HepG2 (cell line): Measurements from ENCODE around the gene NME9. TPM values are rescaled to one million over a fixed set of nuclear protein-coding genes. Genes with fewer than 3 reads are reported as not detected.

Experiments used
- HNF4A ChIP-seq: sonication (generic); formaldehyde crosslinking; IDR thresholded peaks from 2 replicates; pipeline ENCODE4 v1.4.0; 2020; ENCODE audit warnings: missing genetic modification reagents
- KDM1A ChIP-seq: IDR thresholded peaks from 2 replicates; pipeline ENCODE4 v1.6.1; 2016; ENCODE audit warnings: missing compliant biosample characterization
- MATR3 ChIP-seq: sonication (generic); formaldehyde crosslinking; IDR thresholded peaks from 2 replicates; pipeline ENCODE4 v1.4.0; 2020; ENCODE audit warnings: missing genetic modification reagents
- MEIS1 ChIP-seq: sonication (generic); formaldehyde crosslinking; IDR thresholded peaks from 2 replicates; pipeline ENCODE4 v1.9.0; 2021; ENCODE audit warnings: mild to moderate bottlenecking, missing genetic modification reagents, moderate library complexity, borderline replicate concordance
- NCOA5 ChIP-seq: sonication (generic); formaldehyde crosslinking; IDR thresholded peaks from 2 replicates; pipeline ENCODE4 v1.4.0; 2020; ENCODE audit warnings: missing genetic modification reagents
- SALL2 ChIP-seq: sonication (generic); formaldehyde crosslinking; IDR thresholded peaks from 2 replicates; pipeline ENCODE4 v1.8.1; 2023; ENCODE audit warnings: mild to moderate bottlenecking, missing genetic modification reagents, inconsistent platforms
- ZBTB20 ChIP-seq: sonication (generic); formaldehyde crosslinking; IDR thresholded peaks from 2 replicates; pipeline ENCODE4 v1.8.1; 2023; ENCODE audit warnings: missing genetic modification reagents, low read depth, mild to moderate bottlenecking, borderline replicate concordance
- ZBTB21 ChIP-seq: sonication (generic); formaldehyde crosslinking; IDR thresholded peaks from 2 replicates; pipeline ENCODE4 v1.4.0; 2020; ENCODE audit warnings: missing genetic modification reagents
- ZNF441 ChIP-seq: sonication (generic); formaldehyde crosslinking; IDR thresholded peaks from 2 replicates; pipeline ENCODE4 v1.7.0; 2021; ENCODE audit warnings: missing genetic modification reagents, borderline replicate concordance
- ZNF569 ChIP-seq: sonication (generic); formaldehyde crosslinking; IDR thresholded peaks from 2 replicates; pipeline ENCODE4 v1.5.0; 2020; ENCODE audit warnings: mild to moderate bottlenecking, missing genetic modification reagents, moderate library complexity, borderline replicate concordance
- ZNF75D ChIP-seq: sonication (generic); formaldehyde crosslinking; IDR thresholded peaks from 2 replicates; pipeline ENCODE4 v1.8.1; 2023; ENCODE audit warnings: missing genetic modification reagents, mild to moderate bottlenecking, borderline replicate concordance
- ZNF768 ChIP-seq: sonication (generic); formaldehyde crosslinking; IDR thresholded peaks from 2 replicates; pipeline ENCODE4 v1.4.0; 2020; ENCODE audit warnings: missing genetic modification reagents
- ZSCAN22 ChIP-seq: sonication (generic); formaldehyde crosslinking; IDR thresholded peaks from 2 replicates; pipeline ENCODE4 v1.4.0; 2020; ENCODE audit warnings: mild to moderate bottlenecking, missing genetic modification reagents
- polyA plus RNA-seq, 8 experiments: library from polyadenylated mRNA; depleted of rRNA in 3 of 8; stranded (reverse) in 7 of 8; unstranded in 1 of 8; fragments of >200 nt; fragmentation: Illumina TruSeq in 4 of 8; extraction: Trizol in 4 of 8; gene quantifications; 2 replicates each; pipeline versions ENCODE4 v1.2.1 to v1.2.3, GENCODE V29; 2011 to 2016; ENCODE audit warnings: low read depth in 4 of 8, missing spikeins in 1 of 8, mixed read lengths in 1 of 8; ENCODE audit not compliant: insufficient read depth in 1 of 8
- total RNA-seq, 5 experiments: library from RNA; depleted of rRNA; stranded (reverse); fragments of >200 nt; fragmentation: Illumina TruSeq; extraction: Trizol; gene quantifications; 2 replicates each; pipeline ENCODE4 v1.2.3, GENCODE V29; 2016; ENCODE audit warnings: low read depth in 1 of 5
- TF ChIP-seq, protein P1 (sequence below): fragments of 450-650 bp; IDR thresholded peaks from 2 replicates; pipeline ENCODE4 v1.6.1; 2016
- TF ChIP-seq, protein P2 (sequence below): IDR thresholded peaks from 2 replicates; pipeline ENCODE4 v1.6.1; 2012; ENCODE audit warnings: inconsistent platforms
- TF ChIP-seq, protein P3 (sequence below): IDR thresholded peaks from 2 replicates; pipeline ENCODE4 v1.6.1; 2016; ENCODE audit warnings: low read depth, missing genetic modification reagents, missing compliant biosample characterization
- TF ChIP-seq, protein P4 (sequence below): sonication (generic); formaldehyde crosslinking; IDR thresholded peaks from 2 replicates; pipeline ENCODE4 v1.4.0; 2020; ENCODE audit warnings: mild to moderate bottlenecking, missing genetic modification reagents
- TF ChIP-seq, protein P5 (sequence below): sonication (generic); formaldehyde crosslinking; IDR thresholded peaks from 2 replicates; pipeline ENCODE4 v1.4.0; 2020; ENCODE audit warnings: missing genetic modification reagents, borderline replicate concordance

Gene NME9
- total and polyA plus RNA-seq, 2 of the 13 experiments (the other 11 are each of a cell fraction or from before 2014, with no cell fraction given): not detected

- TF ChIP-seq ZNF75D (CRISPR knock-in tag) (no peak), ZBTB21 (CRISPR knock-in tag) (no peak), MEIS1 (CRISPR knock-in tag) (no peak), MATR3 (CRISPR knock-in tag) (no peak), ZNF768 (CRISPR knock-in tag) (no peak), ZNF569 (no peak), ZBTB20 (CRISPR knock-in tag) (no peak), ZNF441 (CRISPR knock-in tag) (no peak), NCOA5 (CRISPR knock-in tag) (no peak), ZSCAN22 (CRISPR knock-in tag) (no peak), KDM1A (CRISPR knock-in tag) (no peak), SALL2 (CRISPR knock-in tag) (no peak), HNF4A (CRISPR knock-in tag) (peak; percentile 62)
- TF ChIP-seq, protein P1, sequence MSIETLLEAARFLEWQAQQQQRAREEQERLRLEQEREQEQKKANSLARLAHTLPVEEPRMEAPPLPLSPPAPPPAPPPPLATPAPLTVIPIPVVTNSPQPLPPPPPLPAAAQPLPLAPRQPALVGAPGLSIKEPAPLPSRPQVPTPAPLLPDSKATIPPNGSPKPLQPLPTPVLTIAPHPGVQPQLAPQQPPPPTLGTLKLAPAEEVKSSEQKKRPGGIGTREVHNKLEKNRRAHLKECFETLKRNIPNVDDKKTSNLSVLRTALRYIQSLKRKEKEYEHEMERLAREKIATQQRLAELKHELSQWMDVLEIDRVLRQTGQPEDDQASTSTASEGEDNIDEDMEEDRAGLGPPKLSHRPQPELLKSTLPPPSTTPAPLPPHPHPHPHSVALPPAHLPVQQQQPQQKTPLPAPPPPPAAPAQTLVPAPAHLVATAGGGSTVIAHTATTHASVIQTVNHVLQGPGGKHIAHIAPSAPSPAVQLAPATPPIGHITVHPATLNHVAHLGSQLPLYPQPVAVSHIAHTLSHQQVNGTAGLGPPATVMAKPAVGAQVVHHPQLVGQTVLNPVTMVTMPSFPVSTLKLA: no peak
- TF ChIP-seq, protein P2, sequence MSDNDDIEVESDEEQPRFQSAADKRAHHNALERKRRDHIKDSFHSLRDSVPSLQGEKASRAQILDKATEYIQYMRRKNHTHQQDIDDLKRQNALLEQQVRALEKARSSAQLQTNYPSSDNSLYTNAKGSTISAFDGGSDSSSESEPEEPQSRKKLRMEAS: peak; percentile 54; the same call in 1 of the 2 replicates
- TF ChIP-seq, protein P3, sequence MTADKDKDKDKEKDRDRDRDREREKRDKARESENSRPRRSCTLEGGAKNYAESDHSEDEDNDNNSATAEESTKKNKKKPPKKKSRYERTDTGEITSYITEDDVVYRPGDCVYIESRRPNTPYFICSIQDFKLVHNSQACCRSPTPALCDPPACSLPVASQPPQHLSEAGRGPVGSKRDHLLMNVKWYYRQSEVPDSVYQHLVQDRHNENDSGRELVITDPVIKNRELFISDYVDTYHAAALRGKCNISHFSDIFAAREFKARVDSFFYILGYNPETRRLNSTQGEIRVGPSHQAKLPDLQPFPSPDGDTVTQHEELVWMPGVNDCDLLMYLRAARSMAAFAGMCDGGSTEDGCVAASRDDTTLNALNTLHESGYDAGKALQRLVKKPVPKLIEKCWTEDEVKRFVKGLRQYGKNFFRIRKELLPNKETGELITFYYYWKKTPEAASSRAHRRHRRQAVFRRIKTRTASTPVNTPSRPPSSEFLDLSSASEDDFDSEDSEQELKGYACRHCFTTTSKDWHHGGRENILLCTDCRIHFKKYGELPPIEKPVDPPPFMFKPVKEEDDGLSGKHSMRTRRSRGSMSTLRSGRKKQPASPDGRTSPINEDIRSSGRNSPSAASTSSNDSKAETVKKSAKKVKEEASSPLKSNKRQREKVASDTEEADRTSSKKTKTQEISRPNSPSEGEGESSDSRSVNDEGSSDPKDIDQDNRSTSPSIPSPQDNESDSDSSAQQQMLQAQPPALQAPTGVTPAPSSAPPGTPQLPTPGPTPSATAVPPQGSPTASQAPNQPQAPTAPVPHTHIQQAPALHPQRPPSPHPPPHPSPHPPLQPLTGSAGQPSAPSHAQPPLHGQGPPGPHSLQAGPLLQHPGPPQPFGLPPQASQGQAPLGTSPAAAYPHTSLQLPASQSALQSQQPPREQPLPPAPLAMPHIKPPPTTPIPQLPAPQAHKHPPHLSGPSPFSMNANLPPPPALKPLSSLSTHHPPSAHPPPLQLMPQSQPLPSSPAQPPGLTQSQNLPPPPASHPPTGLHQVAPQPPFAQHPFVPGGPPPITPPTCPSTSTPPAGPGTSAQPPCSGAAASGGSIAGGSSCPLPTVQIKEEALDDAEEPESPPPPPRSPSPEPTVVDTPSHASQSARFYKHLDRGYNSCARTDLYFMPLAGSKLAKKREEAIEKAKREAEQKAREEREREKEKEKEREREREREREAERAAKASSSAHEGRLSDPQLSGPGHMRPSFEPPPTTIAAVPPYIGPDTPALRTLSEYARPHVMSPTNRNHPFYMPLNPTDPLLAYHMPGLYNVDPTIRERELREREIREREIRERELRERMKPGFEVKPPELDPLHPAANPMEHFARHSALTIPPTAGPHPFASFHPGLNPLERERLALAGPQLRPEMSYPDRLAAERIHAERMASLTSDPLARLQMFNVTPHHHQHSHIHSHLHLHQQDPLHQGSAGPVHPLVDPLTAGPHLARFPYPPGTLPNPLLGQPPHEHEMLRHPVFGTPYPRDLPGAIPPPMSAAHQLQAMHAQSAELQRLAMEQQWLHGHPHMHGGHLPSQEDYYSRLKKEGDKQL (CRISPR knock-in tag): no peak
- TF ChIP-seq, protein P4, sequence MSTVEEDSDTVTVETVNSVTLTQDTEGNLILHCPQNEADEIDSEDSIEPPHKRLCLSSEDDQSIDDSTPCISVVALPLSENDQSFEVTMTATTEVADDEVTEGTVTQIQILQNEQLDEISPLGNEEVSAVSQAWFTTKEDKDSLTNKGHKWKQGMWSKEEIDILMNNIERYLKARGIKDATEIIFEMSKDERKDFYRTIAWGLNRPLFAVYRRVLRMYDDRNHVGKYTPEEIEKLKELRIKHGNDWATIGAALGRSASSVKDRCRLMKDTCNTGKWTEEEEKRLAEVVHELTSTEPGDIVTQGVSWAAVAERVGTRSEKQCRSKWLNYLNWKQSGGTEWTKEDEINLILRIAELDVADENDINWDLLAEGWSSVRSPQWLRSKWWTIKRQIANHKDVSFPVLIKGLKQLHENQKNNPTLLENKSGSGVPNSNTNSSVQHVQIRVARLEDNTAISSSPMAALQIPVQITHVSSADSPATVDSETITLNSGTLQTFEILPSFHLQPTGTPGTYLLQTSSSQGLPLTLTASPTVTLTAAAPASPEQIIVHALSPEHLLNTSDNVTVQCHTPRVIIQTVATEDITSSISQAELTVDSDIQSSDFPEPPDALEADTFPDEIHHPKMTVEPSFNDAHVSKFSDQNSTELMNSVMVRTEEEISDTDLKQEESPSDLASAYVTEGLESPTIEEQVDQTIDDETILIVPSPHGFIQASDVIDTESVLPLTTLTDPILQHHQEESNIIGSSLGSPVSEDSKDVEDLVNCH: no peak
- TF ChIP-seq, protein P5, sequence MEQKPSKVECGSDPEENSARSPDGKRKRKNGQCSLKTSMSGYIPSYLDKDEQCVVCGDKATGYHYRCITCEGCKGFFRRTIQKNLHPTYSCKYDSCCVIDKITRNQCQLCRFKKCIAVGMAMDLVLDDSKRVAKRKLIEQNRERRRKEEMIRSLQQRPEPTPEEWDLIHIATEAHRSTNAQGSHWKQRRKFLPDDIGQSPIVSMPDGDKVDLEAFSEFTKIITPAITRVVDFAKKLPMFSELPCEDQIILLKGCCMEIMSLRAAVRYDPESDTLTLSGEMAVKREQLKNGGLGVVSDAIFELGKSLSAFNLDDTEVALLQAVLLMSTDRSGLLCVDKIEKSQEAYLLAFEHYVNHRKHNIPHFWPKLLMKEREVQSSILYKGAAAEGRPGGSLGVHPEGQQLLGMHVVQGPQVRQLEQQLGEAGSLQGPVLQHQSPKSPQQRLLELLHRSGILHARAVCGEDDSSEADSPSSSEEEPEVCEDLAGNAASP: no peak
These were observed 32.9 kb upstream of the NME9 start (continued) for GRCh38 chr3:138362538-138362937.
